ENCODE results near the gene SDE2.

DNA sequence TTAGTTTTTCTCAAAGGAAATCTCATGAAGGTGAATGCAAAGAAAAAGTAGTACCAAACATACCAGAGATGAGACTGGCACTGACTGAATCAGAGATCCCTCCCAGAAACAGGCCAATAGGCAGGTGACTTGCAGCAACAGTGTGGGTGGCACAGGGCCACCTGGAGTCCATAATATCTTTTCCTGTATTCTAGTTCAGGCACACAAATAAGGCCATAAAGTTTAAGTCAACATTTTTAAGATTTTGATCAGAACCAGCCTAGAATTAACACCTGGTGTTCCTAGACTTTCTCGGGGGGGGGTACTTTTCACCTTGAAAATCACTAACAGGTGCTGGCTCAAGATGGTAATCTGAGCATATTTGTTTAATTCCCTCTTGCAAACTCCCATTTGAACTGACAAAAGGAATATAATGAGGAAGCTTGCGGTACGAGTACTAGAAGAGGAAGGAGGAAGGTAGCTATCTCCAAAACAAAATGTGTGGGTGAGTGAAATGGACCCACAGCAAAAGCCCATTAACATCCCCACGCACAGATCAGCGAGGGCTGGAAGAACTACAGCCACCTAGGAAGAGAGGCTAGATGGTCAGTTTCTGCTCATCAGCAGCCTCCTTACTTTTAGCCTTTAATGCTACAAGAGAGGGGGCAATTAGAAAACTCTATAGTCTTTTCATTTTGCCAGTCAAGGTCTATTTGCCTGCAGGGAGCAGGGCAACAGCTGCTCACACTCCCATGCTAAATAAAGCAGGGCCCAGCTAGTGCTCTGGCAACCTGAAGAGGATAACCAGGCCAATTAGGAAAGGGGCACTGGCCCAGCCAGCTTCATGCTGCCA lies 18.9 kb downstream of the SDE2 start:
- TF ChIP-seq, protein P1, sequence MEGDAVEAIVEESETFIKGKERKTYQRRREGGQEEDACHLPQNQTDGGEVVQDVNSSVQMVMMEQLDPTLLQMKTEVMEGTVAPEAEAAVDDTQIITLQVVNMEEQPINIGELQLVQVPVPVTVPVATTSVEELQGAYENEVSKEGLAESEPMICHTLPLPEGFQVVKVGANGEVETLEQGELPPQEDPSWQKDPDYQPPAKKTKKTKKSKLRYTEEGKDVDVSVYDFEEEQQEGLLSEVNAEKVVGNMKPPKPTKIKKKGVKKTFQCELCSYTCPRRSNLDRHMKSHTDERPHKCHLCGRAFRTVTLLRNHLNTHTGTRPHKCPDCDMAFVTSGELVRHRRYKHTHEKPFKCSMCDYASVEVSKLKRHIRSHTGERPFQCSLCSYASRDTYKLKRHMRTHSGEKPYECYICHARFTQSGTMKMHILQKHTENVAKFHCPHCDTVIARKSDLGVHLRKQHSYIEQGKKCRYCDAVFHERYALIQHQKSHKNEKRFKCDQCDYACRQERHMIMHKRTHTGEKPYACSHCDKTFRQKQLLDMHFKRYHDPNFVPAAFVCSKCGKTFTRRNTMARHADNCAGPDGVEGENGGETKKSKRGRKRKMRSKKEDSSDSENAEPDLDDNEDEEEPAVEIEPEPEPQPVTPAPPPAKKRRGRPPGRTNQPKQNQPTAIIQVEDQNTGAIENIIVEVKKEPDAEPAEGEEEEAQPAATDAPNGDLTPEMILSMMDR (IDR thresholded peaks at IDR 0.05), result no peak
- peak; percentile 77 for TF ChIP-seq POLR2AphosphoS5 (IDR thresholded peaks at IDR 0.05)
- no peak for TF ChIP-seq POLR2A (IDR thresholded peaks at IDR 0.05)

Measured in prostate gland (tissue), 2 donors.